SK-N-SH (cell line): ENCODE results near the gene LGR6. TPM values are rescaled to one million over a fixed set of nuclear protein-coding genes. Genes with fewer than 3 reads are reported as not detected.

Source experiments
- CTCF ChIA-PET: fragments of 300-600, 350-600 bp; formaldehyde crosslinking; extraction: SDS; loops from one replicate; lab custom pipeline; 2021; lab: Yijun Ruan, JAX
- POLR2A ChIA-PET: fragments of 350-600 bp; sonication (Branson Sonifier 250); formaldehyde crosslinking; extraction: SDS; loops from one replicate; lab custom pipeline; 2020; ENCODE audit warnings: antibody characterized with exemption, inconsistent platforms; lab: Yijun Ruan, JAX
- DNase-seq: peaks from one replicate; pipeline ENCODE4 v3.0.0; 2012
- H2AFZ ChIP-seq: fragments of 200-600 bp; sonication (generic); 2 replicates; pipeline ENCODE4 v1.8.1; 2016; ENCODE audit warnings: antibody characterized with exemption, mild to moderate bottlenecking, low read depth
- H3F3A ChIP-seq: fragments of 200-600 bp; sonication (generic); replicated peaks from 2 replicates; pipeline ENCODE3; 2016; ENCODE audit warnings: antibody characterized with exemption, mild to moderate bottlenecking; ENCODE audit not compliant: insufficient read depth
- H3K27ac ChIP-seq, 2 experiments: fragments of 200-500 bp in 1 of 2; fragments of 200-600 bp in 1 of 2; sonication (Bioruptor generic) in 1 of 2; sonication (generic), shearing (Covaris generic) in 1 of 2; 2 replicates each; pipeline versions ENCODE4 v1.5.1 to v1.6.1; 2014 to 2016; ENCODE audit warnings: low read depth in 2 of 2, inconsistent platforms in 1 of 2, low read length in 1 of 2, mild to moderate bottlenecking in 1 of 2, mixed read lengths in 1 of 2
- H3K27me3 ChIP-seq: fragments of 200-600 bp; sonication (generic), shearing (Covaris generic); 2 replicates; pipeline ENCODE4 v1.6.1; 2016; ENCODE audit warnings: mixed run types; ENCODE audit not compliant: insufficient read depth
- H3K36me3 ChIP-seq, 2 experiments: fragments of 200-500 bp in 1 of 2; fragments of 200-600 bp in 1 of 2; sonication (Bioruptor generic) in 1 of 2; sonication (generic) in 1 of 2; replicated peaks in 1 of 2; 2 replicates each; pipeline versions ENCODE3 to v1.5.1; 2014 to 2016; ENCODE audit warnings: low read length in 1 of 2, mild to moderate bottlenecking in 1 of 2; ENCODE audit not compliant: insufficient read depth in 2 of 2, control insufficient read depth in 1 of 2
- H3K4me1 ChIP-seq, 2 experiments: fragments of 200-500 bp in 1 of 2; fragments of 200-600 bp in 1 of 2; sonication (Bioruptor generic) in 1 of 2; sonication (generic), shearing (Covaris generic) in 1 of 2; 2 replicates each; pipeline versions ENCODE4 v1.5.1 to v1.6.1; 2014 to 2016; ENCODE audit warnings: low read depth in 1 of 2, low read length in 1 of 2, mixed run types in 1 of 2; ENCODE audit not compliant: insufficient read depth in 2 of 2, control insufficient read depth in 1 of 2
- H3K4me2 ChIP-seq: fragments of 200-600 bp; sonication (generic), shearing (Covaris generic); 2 replicates; pipeline ENCODE4 v1.6.1; 2017; ENCODE audit warnings: mixed run types
- H3K4me3 ChIP-seq, 2 experiments: fragments of 200-500 bp in 1 of 2; fragments of 200-600 bp in 1 of 2; sonication (Bioruptor generic) in 1 of 2; sonication (generic), shearing (Covaris generic) in 1 of 2; 2 replicates each; pipeline versions ENCODE4 v1.5.1 to v1.8.1; 2014 to 2016; ENCODE audit warnings: low read depth in 2 of 2, inconsistent platforms in 1 of 2, low read length in 1 of 2, mild to moderate bottlenecking in 1 of 2, mixed read lengths in 1 of 2, moderate library complexity in 1 of 2
- H3K79me2 ChIP-seq: fragments of 200-600 bp; sonication (generic); 2 replicates; pipeline ENCODE4 v1.8.1; 2017; ENCODE audit warnings: mild to moderate bottlenecking; ENCODE audit not compliant: insufficient read depth
- H3K9ac ChIP-seq: fragments of 200-600 bp; sonication (generic); 2 replicates; pipeline ENCODE4 v1.6.1; 2017; ENCODE audit warnings: mixed run types
- H3K9me2 ChIP-seq: fragments of 200-600 bp; sonication (generic); 2 replicates; pipeline ENCODE4 v1.6.1; 2017; ENCODE audit warnings: mixed run types
- H3K9me3 ChIP-seq: fragments of 200-600 bp; sonication (generic); 2 replicates; pipeline ENCODE4 v1.6.1; 2017; ENCODE audit warnings: mixed run types, mild to moderate bottlenecking, moderate library complexity
- H4K20me1 ChIP-seq: fragments of 200-600 bp; sonication (generic); 2 replicates; pipeline ENCODE4 v1.6.1; 2017; ENCODE audit warnings: mild to moderate bottlenecking, mixed run types; ENCODE audit not compliant: insufficient read depth
- EP300 ChIP-seq, 2 experiments: IDR thresholded peaks; 2 replicates each; pipeline versions ENCODE4 v1.4.0 to v1.6.1; 2012; ENCODE audit warnings: borderline replicate concordance in 1 of 2, low read depth in 1 of 2, low read length in 1 of 2
- FOSL2 ChIP-seq: IDR thresholded peaks from 2 replicates; pipeline ENCODE4 v1.4.0; 2012; ENCODE audit warnings: low read depth, mild to moderate bottlenecking, moderate library complexity, borderline replicate concordance
- FOXM1 ChIP-seq: IDR thresholded peaks from 2 replicates; pipeline ENCODE4 v1.4.0; 2012; ENCODE audit warnings: low read depth, mild to moderate bottlenecking
- JUND ChIP-seq: IDR thresholded peaks from 2 replicates; pipeline ENCODE4 v1.4.0; 2012
- MAX ChIP-seq: IDR thresholded peaks from 2 replicates; pipeline ENCODE4 v1.4.0; 2012; ENCODE audit warnings: low read depth
- MEF2A ChIP-seq: IDR thresholded peaks from 2 replicates; pipeline ENCODE4 v1.4.0; 2012; ENCODE audit warnings: low read depth, borderline replicate concordance
- NFIC ChIP-seq: IDR thresholded peaks from 2 replicates; pipeline ENCODE4 v1.4.0; 2012; ENCODE audit warnings: borderline replicate concordance
- PBX3 ChIP-seq: IDR thresholded peaks from 2 replicates; pipeline ENCODE4; 2012
- POLR2AphosphoS5 ChIP-seq: IDR thresholded peaks from 2 replicates; pipeline ENCODE4 v1.6.1; 2012; ENCODE audit warnings: low read depth, low read length
- RAD21 ChIP-seq: IDR thresholded peaks from 2 replicates; pipeline ENCODE4 v1.6.1; 2012; ENCODE audit warnings: mild to moderate bottlenecking, low read length
- REST ChIP-seq: IDR thresholded peaks from 2 replicates; pipeline ENCODE4 v1.6.1; 2012; ENCODE audit warnings: mild to moderate bottlenecking, low read depth, low read length, moderate library complexity
- RFX5 ChIP-seq: IDR thresholded peaks from 2 replicates; pipeline ENCODE4 v1.6.1; 2012; ENCODE audit warnings: mild to moderate bottlenecking, improper control_type of control experiment, low read length
- TCF12 ChIP-seq: IDR thresholded peaks from 2 replicates; pipeline ENCODE4 v1.4.0; 2012
- TEAD4 ChIP-seq: IDR thresholded peaks from 2 replicates; pipeline ENCODE4 v1.4.0; 2012; ENCODE audit warnings: mild to moderate bottlenecking, borderline replicate concordance; ENCODE audit not compliant: insufficient read depth
- ZBTB33 ChIP-seq: IDR thresholded peaks from 2 replicates; pipeline ENCODE4 v1.4.0; 2012; ENCODE audit warnings: low read depth, borderline replicate concordance
- WGBS: methylation state at CpG from one replicate; pipeline ENCODE4 v1.1.6; 2017; ENCODE audit warnings: low lambda C conversion rate; 5-methylcytosine and 5-hydroxymethylcytosine counted together
- polyA plus RNA-seq, 3 experiments: library from polyadenylated mRNA; depleted of rRNA; stranded (reverse); fragments of >200 nt; gene quantifications; 2 replicates each; pipeline ENCODE4 v1.2.3, GENCODE V29; 2012

Gene LGR6
- polyA plus RNA-seq, 1 of the 3 experiments (the other 2 are of a cell fraction) = 0.03 TPM

- Histone ChIP-seq H4K20me1 (no peaks in the 10 kb centered on the region), H3K4me3 (no peak overlapping the region), H3K9ac (no peak overlapping the region), H2AFZ (no peak overlapping the region), H3K4me1 (peaks cover 4 to 39% of the 10 kb centered on the region in 2 experiments; a peak in 3 of 4 replicates), H3K79me2 (no peaks in the 10 kb centered on the region), H3K27me3 (no peaks in the 10 kb centered on the region), H3F3A (peaks cover 19% of the 10 kb centered on the region), H3K4me2 (no peak overlapping the region; the same call in 1 of the 2 replicates), H3K36me3 (no peaks in the 10 kb centered on the region), H3K9me2 (no peaks in the 10 kb centered on the region), H3K27ac (peak overlapping the region in 1 of 2 experiments; percentile 60; a peak in 3 of 4 replicates), H3K9me3 (no peaks in the 10 kb centered on the region)
- TF ChIP-seq ZBTB33 (peak; percentile 35; the same call in 1 of the 2 replicates), REST (no peak), RFX5 (no peak), NFIC (peak; percentile 98), EP300 (IDR thresholded peaks at IDR 0.05; ENCODE audit: borderline replicate concordance in 1 of 2, low read depth in 1 of 2, low read length in 1 of 2) (peak in 1 of 2 experiments; percentile 56; a peak in 1 of 4 replicates), TEAD4 (peak; percentile 54; the same call in 1 of the 2 replicates), FOXM1 (0 out of 2 replicates have a peak, but pooled peaks have one; percentile 19), JUND (peak; percentile 87), RAD21 (no peak), MAX (0 out of 2 replicates have a peak, but pooled peaks have one; percentile 49), MEF2A (no peak), TCF12 (peak; percentile 93), PBX3 (peak; percentile 82), POLR2AphosphoS5 (peak; percentile 43; the same call in 1 of the 2 replicates), FOSL2 (peak; percentile 87)
- DNase-seq = no peak
- ChIA-PET POLR2A (no interaction called here), CTCF (interaction anchor here (0.7 to 1.2 kb wide), 3 partner anchors 10 to 78 kb away, joined by 3 to 4 read pairs (median 3); no protein-coding TSS in a partner anchor)
- 74% methylated on average over 5 of the region's 5 CpGs for WGBS
These were observed 98.5 kb downstream of the LGR6 start for GRCh38 chr1:202291961-202292712.
